CD4-positive, alpha-beta T cell treated with Interleukin-17A for 1 hour (primary cell): ENCODE results near the gene DENND1C.

Experiments
- DNase-seq: peaks from one replicate; pipeline ENCODE4 v3.0.0-alpha.2; 2020

DENND1C gene

GRCh38 chr19:6421075-6422014 lies 60.2 kb downstream of the DENND1C start:
- DNase-seq: no peak

DNA sequence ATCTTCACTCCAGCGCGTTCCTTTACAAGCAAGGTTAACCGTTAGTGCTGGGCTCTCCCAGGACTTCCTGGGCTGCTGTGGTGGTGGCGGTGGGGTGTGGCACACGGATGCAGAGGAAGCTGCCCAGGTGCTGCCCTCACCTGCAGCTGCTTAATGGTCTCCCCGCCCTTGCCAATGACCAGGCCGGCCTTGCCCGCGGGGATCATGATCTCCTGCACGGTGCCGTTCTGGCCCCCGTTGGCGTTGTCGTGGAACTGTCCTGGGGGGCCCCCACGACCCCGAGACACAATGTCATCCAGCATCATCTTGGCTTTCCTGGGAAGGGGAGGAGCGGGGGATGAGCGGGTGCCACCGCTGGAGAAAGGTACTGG lies 63.0 kb downstream of the DENND1C start:
- DNase-seq: no peak

- no peak for DNase-seq
Measured at GRCh38 chr19:6417713-6418561, 63.6 kb downstream of the DENND1C start.
